Astrocyte (in vitro differentiated cells and primary cell): ENCODE data around the gene LRIG1. TPM values are rescaled to one million over a fixed set of nuclear protein-coding genes. Genes with fewer than 3 reads are reported as not detected.
A peak's percentile ranks its signal among the peaks of the same experiment; 100 is the strongest.

Experiments
- DNase-seq: peaks from one replicate; pipeline ENCODE4 v3.0.0-alpha.2; 2010; ENCODE audit warnings: low read depth
- FAIRE-seq: peaks from 2 replicates; lab custom pipeline; 2011; peaks lifted over from hg19 to GRCh38; lab: Jason Lieb, UNC
- H2AFZ ChIP-seq: 2 replicates; pipeline ENCODE4 v1.6.0; 2012; ENCODE audit warnings: low read depth, low read length, inconsistent platforms
- H3K27ac ChIP-seq: 2 replicates; pipeline ENCODE4 v1.5.1; 2011; ENCODE audit warnings: low read depth, low read length, inconsistent platforms
- H3K27me3 ChIP-seq: 2 replicates; pipeline ENCODE4 v1.6.0; 2011; ENCODE audit warnings: low read length, inconsistent platforms; ENCODE audit not compliant: insufficient read depth
- H3K36me3 ChIP-seq: 2 replicates; pipeline ENCODE4 v1.5.1; 2011; ENCODE audit warnings: low read length, inconsistent platforms; ENCODE audit not compliant: insufficient read depth
- H3K4me1 ChIP-seq: 2 replicates; pipeline ENCODE4 v1.5.1; 2011; ENCODE audit warnings: low read length, inconsistent platforms; ENCODE audit not compliant: insufficient read depth
- H3K4me2 ChIP-seq: 2 replicates; pipeline ENCODE4 v1.6.0; 2012; ENCODE audit warnings: low read length, inconsistent platforms
- H3K4me3 ChIP-seq: 2 replicates; pipeline ENCODE4 v1.5.1; 2011; ENCODE audit warnings: low read depth, mild to moderate bottlenecking, low read length, inconsistent platforms; ENCODE audit not compliant: insufficient read depth
- H3K79me2 ChIP-seq: 2 replicates; pipeline ENCODE4 v1.6.0; 2012; ENCODE audit warnings: mild to moderate bottlenecking, low read length, inconsistent platforms; ENCODE audit not compliant: insufficient read depth
- H3K9ac ChIP-seq: 2 replicates; pipeline ENCODE4 v1.6.0; 2012; ENCODE audit warnings: mild to moderate bottlenecking, low read length, inconsistent platforms
- H3K9me3 ChIP-seq: 2 replicates; pipeline ENCODE4 v1.5.1; 2012; ENCODE audit warnings: low read depth, mild to moderate bottlenecking, low read length, inconsistent platforms; ENCODE audit not compliant: insufficient read depth
- H4K20me1 ChIP-seq: 2 replicates; pipeline ENCODE4 v1.6.0; 2012; ENCODE audit warnings: low read length, inconsistent platforms; ENCODE audit not compliant: insufficient read depth
- H3K27ac Mint-ChIP-seq: one replicate; pipeline ENCODE4 v1.8.0; 2021; ENCODE audit warnings: mild to moderate bottlenecking, mixed read lengths; ENCODE audit not compliant: unreplicated experiment
- H3K27me3 Mint-ChIP-seq: one replicate; pipeline ENCODE4 v1.8.0; 2021; ENCODE audit warnings: low read depth, mixed read lengths; ENCODE audit not compliant: unreplicated experiment
- H3K36me3 Mint-ChIP-seq: one replicate; pipeline ENCODE4 v1.8.0; 2021; ENCODE audit warnings: low read depth, mixed read lengths; ENCODE audit not compliant: unreplicated experiment
- H3K4me1 Mint-ChIP-seq: one replicate; pipeline ENCODE4 v1.8.0; 2021; ENCODE audit warnings: low read depth, mixed read lengths; ENCODE audit not compliant: unreplicated experiment
- H3K4me3 Mint-ChIP-seq: one replicate; pipeline ENCODE4 v1.8.0; 2021; ENCODE audit warnings: mild to moderate bottlenecking, moderate library complexity, mixed read lengths; ENCODE audit not compliant: unreplicated experiment
- H3K9me3 Mint-ChIP-seq: one replicate; pipeline ENCODE4 v1.8.0; 2021; ENCODE audit warnings: mild to moderate bottlenecking, mixed read lengths; ENCODE audit not compliant: unreplicated experiment
- CTCF ChIP-seq: IDR thresholded peaks from 2 replicates; pipeline ENCODE4 v1.5.1; 2011; ENCODE audit warnings: low read depth, mild to moderate bottlenecking, inconsistent platforms, low read length, moderate library complexity; ENCODE audit not compliant: insufficient read depth
- EZH2 ChIP-seq: IDR thresholded peaks from 2 replicates; pipeline ENCODE4 v1.6.1; 2012; ENCODE audit warnings: mild to moderate bottlenecking, low read length, inconsistent platforms; ENCODE audit not compliant: insufficient read depth
- total RNA-seq: library from RNA; stranded (reverse); gene quantifications from 2 replicates; pipeline ENCODE4 v1.2.1, GENCODE V29; 2021

The LRIG1 gene
- total RNA-seq, 1 donor from 2014 or later: 39.7 TPM

GRCh38 chr3:66431494-66431893 is 69.3 kb downstream of the LRIG1 start:
- Mint-ChIP-seq H3K9me3 (no peaks in the 10 kb centered on the region), H3K36me3 (peaks cover 16% of the 10 kb centered on the region), H3K4me1 (peaks cover 70% of the 10 kb centered on the region), H3K4me3 (no peak overlapping the region), H3K27me3 (no peaks in the 10 kb centered on the region), H3K27ac (peak overlapping the region; percentile 34)
- Histone ChIP-seq H3K4me1 (peaks cover 54% of the 10 kb centered on the region), H3K36me3 (no peaks in the 10 kb centered on the region), H3K4me2 (peak overlapping the region; percentile 30), H3K27me3 (no peaks in the 10 kb centered on the region), H2AFZ (no peak overlapping the region), H3K79me2 (peaks cover 48% of the 10 kb centered on the region), H3K4me3 (peak overlapping the region; percentile 6), H3K9me3 (no peaks in the 10 kb centered on the region), H4K20me1 (no peaks in the 10 kb centered on the region), H3K27ac (peak overlapping the region; percentile 49), H3K9ac (peak overlapping the region; percentile 1)
- TF ChIP-seq EZH2: no peak
- TF ChIP-seq CTCF: no peak
- DNase-seq: peak; percentile 97
- FAIRE-seq: no peak

- Mint-ChIP-seq H3K4me3 (no peak overlapping the region), H3K27ac (peak overlapping the region; percentile 69), H3K27me3 (no peaks in the 10 kb centered on the region), H3K4me1 (peaks cover 71% of the 10 kb centered on the region), H3K36me3 (peaks cover 16% of the 10 kb centered on the region), H3K9me3 (no peaks in the 10 kb centered on the region)
- no peaks in the 10 kb centered on the region for H3K9me3 ChIP-seq
- no peak overlapping the region for H3K4me3 ChIP-seq
- peaks cover 55% of the 10 kb centered on the region for H3K4me1 ChIP-seq
- peaks cover 50% of the 10 kb centered on the region for H3K79me2 ChIP-seq
- H4K20me1 ChIP-seq: no peaks in the 10 kb centered on the region
- H3K9ac ChIP-seq: peak overlapping the region; percentile 10
- FAIRE-seq (no peak), DNase-seq (no peak)
- no peak overlapping the region for H2AFZ ChIP-seq
- H3K36me3 ChIP-seq: no peaks in the 10 kb centered on the region
- peak overlapping the region; percentile 33 for H3K27ac ChIP-seq
- TF ChIP-seq CTCF (no peak), EZH2 (no peak)
- H3K27me3 ChIP-seq: no peaks in the 10 kb centered on the region
- H3K4me2 ChIP-seq: peak overlapping the region; percentile 30
Observed at GRCh38 chr3:66430876-66431275, 69.9 kb downstream of the LRIG1 start.

- Mint-ChIP-seq H3K36me3 (peaks cover 10% of the 10 kb centered on the region), H3K4me1 (peaks cover 79% of the 10 kb centered on the region), H3K27me3 (no peaks in the 10 kb centered on the region), H3K27ac (peak overlapping the region; percentile 89), H3K4me3 (peak overlapping the region; percentile 22), H3K9me3 (no peaks in the 10 kb centered on the region)
- peak; percentile 92 for FAIRE-seq
- TF ChIP-seq EZH2 (no peak), CTCF (no peak)
- H3K9me3 ChIP-seq: no peaks in the 10 kb centered on the region
- H3K9ac ChIP-seq: peak overlapping the region; percentile 68
- peak; percentile 99 for DNase-seq
- H3K4me2 ChIP-seq: peak overlapping the region; percentile 63
- no peak overlapping the region for H2AFZ ChIP-seq
- no peaks in the 10 kb centered on the region for H3K27me3 ChIP-seq
- peak overlapping the region; percentile 86 for H3K27ac ChIP-seq
- no peaks in the 10 kb centered on the region for H3K36me3 ChIP-seq
- H3K4me1 ChIP-seq: peaks cover 63% of the 10 kb centered on the region
- no peaks in the 10 kb centered on the region for H4K20me1 ChIP-seq
- no peak overlapping the region for H3K4me3 ChIP-seq
- H3K79me2 ChIP-seq: peaks cover 68% of the 10 kb centered on the region
Observed at GRCh38 chr3:66428733-66429132, 72.1 kb downstream of the LRIG1 start.
